ENCODE measurements around the gene ADAMTS2.

- TF ChIP-seq CTCF (IDR thresholded peaks at IDR 0.05), result no peak
- TF ChIP-seq POLR2A (IDR thresholded peaks at IDR 0.05), result no peak
Measured at GRCh38 chr5:179153921-179154345, 191.3 kb downstream of the ADAMTS2 start.

Data from lower leg skin (tissue), 3 donors.